HG02938 (cell line): ENCODE results near the gene KCNA2.
A peak's percentile ranks its signal among the peaks of the same experiment; 100 is the strongest.

Experiments
- ATAC-seq: cut with Tn5 transposase; IDR thresholded peaks from one replicate; pipeline ENCODE4 v1.9.1; 2021; ENCODE audit warnings: mild to moderate bottlenecking, moderate library complexity; ENCODE audit not compliant: unreplicated experiment

The KCNA2 gene

GRCh38 chr1:110630839-110631663, 24.9 kb upstream of the KCNA2 start:
- ATAC-seq, result peak; percentile 53

GRCh38 chr1:110628323-110629105, 22.4 kb upstream of the KCNA2 start:
- no peak for ATAC-seq

- no peak for ATAC-seq
Measured at GRCh38 chr1:110627764-110628163, 21.6 kb upstream of the KCNA2 start.

GRCh38 chr1:110626889-110627288, 20.7 kb upstream of the KCNA2 start:
- ATAC-seq, result no peak

- ATAC-seq, result no peak
Measured at GRCh38 chr1:110620686-110621085, 14.5 kb upstream of the KCNA2 start.

GRCh38 chr1:110620250-110620615, 14.1 kb upstream of the KCNA2 start:
- no peak for ATAC-seq

GRCh38 chr1:110619412-110620249, 13.5 kb upstream of the KCNA2 start:
- peak; percentile 74 for ATAC-seq

GRCh38 chr1:110618668-110619067, 12.5 kb upstream of the KCNA2 start:
- no peak for ATAC-seq

- no peak for ATAC-seq
Measured at GRCh38 chr1:110617589-110617988, 11.4 kb upstream of the KCNA2 start.

- ATAC-seq, result no peak
Measured at GRCh38 chr1:110617116-110617515, 11.0 kb upstream of the KCNA2 start.

- ATAC-seq, result no peak
Measured at GRCh38 chr1:110616587-110616986, 10.4 kb upstream of the KCNA2 start.

- no peak for ATAC-seq
Measured at GRCh38 chr1:110615548-110616130, 9.5 kb upstream of the KCNA2 start.

- ATAC-seq, result no peak
Measured at GRCh38 chr1:110612060-110612745, 6.0 kb upstream of the KCNA2 start.

GRCh38 chr1:110610696-110611286, 4.6 kb upstream of the KCNA2 start:
- ATAC-seq, result no peak

- ATAC-seq, result no peak
Measured at GRCh38 chr1:110610084-110610483, 3.9 kb upstream of the KCNA2 start.

- no peak for ATAC-seq
Measured at GRCh38 chr1:110608247-110608646, 2.1 kb upstream of the KCNA2 start.

- no peak for ATAC-seq
Measured at GRCh38 chr1:110607536-110608230, 1.5 kb upstream of the KCNA2 start.

GRCh38 chr1:110606657-110607535, 738 bp upstream of the KCNA2 start:
- no peak for ATAC-seq
